Liver (tissue), 3 donors: Measurements from ENCODE around the gene LARGE1.

ENCODE experiments used
- CTCF ChIP-seq: fragments of 150-350 bp; IDR thresholded peaks from 2 replicates; pipeline ENCODE4 v1.5.1; 2017; ENCODE audit warnings: improper control_type of control experiment, low read depth, low read length; ENCODE audit not compliant: missing input control
- EGR1 ChIP-seq, 2 donors: IDR thresholded peaks; 2 replicates each; pipeline ENCODE4 v1.6.1; 2016 to 2018; ENCODE audit warnings: antibody characterized with exemption in 2 of 2, low read depth in 2 of 2
- JUND ChIP-seq, 2 donors: IDR thresholded peaks; 2 replicates each; pipeline ENCODE4 v1.6.1; 2016; ENCODE audit warnings: antibody characterized with exemption in 2 of 2
- NR2F2 ChIP-seq: IDR thresholded peaks from 2 replicates; pipeline ENCODE4 v1.6.1; 2016; ENCODE audit warnings: antibody characterized with exemption
- RAD21 ChIP-seq, 2 donors: IDR thresholded peaks; 2 replicates each; pipeline ENCODE4 v1.6.1; 2016; ENCODE audit warnings: antibody characterized with exemption in 2 of 2, mild to moderate bottlenecking in 2 of 2
- TAF1 ChIP-seq: conservative IDR thresholded peaks from 2 replicates; pipeline ENCODE4 v1.6.1; 2016; ENCODE audit warnings: antibody characterized with exemption, mild to moderate bottlenecking
- YY1 ChIP-seq: IDR thresholded peaks from 2 replicates; pipeline ENCODE4 v1.6.1; 2016; ENCODE audit warnings: antibody characterized with exemption, mild to moderate bottlenecking
- TF ChIP-seq, protein P1 (sequence below): IDR thresholded peaks from 2 replicates; pipeline ENCODE4 v1.6.1; 2016; ENCODE audit warnings: antibody characterized with exemption
- donor health status: healthy.
- donor health status: healthy.

DNA sequence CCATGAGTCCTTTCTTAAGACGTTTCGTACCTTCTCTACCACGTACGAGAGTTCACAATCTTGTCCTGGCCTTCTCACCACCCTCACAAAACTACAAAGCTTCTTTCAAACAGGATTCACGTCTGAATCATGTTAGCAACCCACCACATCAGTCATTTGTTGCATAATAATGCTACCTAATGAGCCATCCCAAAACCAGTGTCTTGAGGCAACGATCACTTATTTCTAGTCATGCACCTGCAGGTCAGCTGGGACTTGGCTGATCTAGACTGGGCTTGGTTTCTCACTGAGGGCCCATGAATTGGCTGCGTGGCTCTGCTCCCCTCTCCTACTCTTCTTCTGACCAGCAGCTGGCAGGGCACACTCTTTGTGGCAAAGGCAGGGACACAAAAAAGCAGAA is 28.3 kb downstream of the LARGE1 start:
- TF ChIP-seq EGR1 (IDR thresholded peaks at IDR 0.05; ENCODE audit: low read depth in 2 of 2) = no peak
- TF ChIP-seq CTCF = no peak
- no peak for TF ChIP-seq RAD21 (IDR thresholded peaks at IDR 0.05)
- TF ChIP-seq, protein P1, sequence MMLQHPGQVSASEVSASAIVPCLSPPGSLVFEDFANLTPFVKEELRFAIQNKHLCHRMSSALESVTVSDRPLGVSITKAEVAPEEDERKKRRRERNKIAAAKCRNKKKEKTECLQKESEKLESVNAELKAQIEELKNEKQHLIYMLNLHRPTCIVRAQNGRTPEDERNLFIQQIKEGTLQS = no peak
- TF ChIP-seq JUND (IDR thresholded peaks at IDR 0.05) = no peak
- no peak for TF ChIP-seq YY1
- TF ChIP-seq TAF1 = no peak
- TF ChIP-seq NR2F2 = no peak
